ENCODE results near the gene ZCCHC3. TPM values are rescaled to one million over a fixed set of nuclear protein-coding genes. Genes with fewer than 3 reads are reported as not detected.
A peak's percentile ranks its signal among the peaks of the same experiment; 100 is the strongest.

ZCCHC3 gene
- total RNA-seq, 1 donor from 2014 or later, result 22.4 TPM

GRCh38 chr20:325045-325888, 27.9 kb downstream of the ZCCHC3 start, which contains the start of gene SOX12:
TSS of gene SOX12 (plus strand) at chr20:325552. CDS start at chr20:325925, 373 bp downstream.
- peak; percentile 99 for DNase-seq (ENCODE audit: extremely low spot score, unreplicated experiment)
- H3K4me3 Mint-ChIP-seq (ENCODE audit: unreplicated experiment), result peak within 1 kb of the TSS; percentile 85
- H3K4me1 Mint-ChIP-seq (ENCODE audit: unreplicated experiment), result peaks cover 33% of the 10 kb centered on the region
- H3K27ac Mint-ChIP-seq (ENCODE audit: unreplicated experiment), result peak within 1 kb of the TSS; percentile 94
- H3K27me3 Mint-ChIP-seq (ENCODE audit: unreplicated experiment), result no peaks in the 10 kb centered on the region
- H3K9me3 Mint-ChIP-seq (ENCODE audit: unreplicated experiment), result no peaks in the 10 kb centered on the region
- no peak for TF ChIP-seq CTCF (IDR thresholded peaks at IDR 0.05)
- peaks cover 5% of the 10 kb centered on the region for H3K36me3 Mint-ChIP-seq (ENCODE audit: unreplicated experiment)

GRCh38 chr20:325889-326644, 28.7 kb downstream of the ZCCHC3 start:
- Mint-ChIP-seq H3K4me1 (ENCODE audit: unreplicated experiment) (peaks cover 35% of the 10 kb centered on the region), H3K27me3 (ENCODE audit: unreplicated experiment) (no peaks in the 10 kb centered on the region), H3K27ac (ENCODE audit: unreplicated experiment) (peak overlapping the region; percentile 84), H3K36me3 (ENCODE audit: unreplicated experiment) (no peaks in the 10 kb centered on the region), H3K9me3 (ENCODE audit: unreplicated experiment) (no peaks in the 10 kb centered on the region), H3K4me3 (ENCODE audit: unreplicated experiment) (peak overlapping the region; percentile 85)
- DNase-seq (ENCODE audit: extremely low spot score, unreplicated experiment), result peak; percentile 89
- no peak for TF ChIP-seq CTCF (IDR thresholded peaks at IDR 0.05)

- Mint-ChIP-seq H3K27ac (ENCODE audit: unreplicated experiment) (peak overlapping the region; percentile 63), H3K9me3 (ENCODE audit: unreplicated experiment) (no peaks in the 10 kb centered on the region), H3K4me3 (ENCODE audit: unreplicated experiment) (peak overlapping the region; percentile 78), H3K36me3 (ENCODE audit: unreplicated experiment) (no peaks in the 10 kb centered on the region), H3K4me1 (ENCODE audit: unreplicated experiment) (peaks cover 35% of the 10 kb centered on the region), H3K27me3 (ENCODE audit: unreplicated experiment) (no peaks in the 10 kb centered on the region)
- TF ChIP-seq CTCF (IDR thresholded peaks at IDR 0.05), result no peak
- no peak for DNase-seq (ENCODE audit: extremely low spot score, unreplicated experiment)
Measured at GRCh38 chr20:326645-327185, 29.3 kb downstream of the ZCCHC3 start.

GRCh38 chr20:327186-328026, 30.0 kb downstream of the ZCCHC3 start:
- Mint-ChIP-seq H3K9me3 (ENCODE audit: unreplicated experiment) (no peaks in the 10 kb centered on the region), H3K36me3 (ENCODE audit: unreplicated experiment) (no peaks in the 10 kb centered on the region), H3K4me1 (ENCODE audit: unreplicated experiment) (peaks cover 35% of the 10 kb centered on the region), H3K4me3 (ENCODE audit: unreplicated experiment) (peak overlapping the region; percentile 78), H3K27ac (ENCODE audit: unreplicated experiment) (peak overlapping the region; percentile 65), H3K27me3 (ENCODE audit: unreplicated experiment) (no peaks in the 10 kb centered on the region)
- no peak for TF ChIP-seq CTCF (IDR thresholded peaks at IDR 0.05)
- peak; percentile 94 for DNase-seq (ENCODE audit: extremely low spot score, unreplicated experiment)

All from osteocyte (in vitro differentiated cells).